ENCODE measurements around the gene PPHLN1.

PPHLN1 gene

DNA sequence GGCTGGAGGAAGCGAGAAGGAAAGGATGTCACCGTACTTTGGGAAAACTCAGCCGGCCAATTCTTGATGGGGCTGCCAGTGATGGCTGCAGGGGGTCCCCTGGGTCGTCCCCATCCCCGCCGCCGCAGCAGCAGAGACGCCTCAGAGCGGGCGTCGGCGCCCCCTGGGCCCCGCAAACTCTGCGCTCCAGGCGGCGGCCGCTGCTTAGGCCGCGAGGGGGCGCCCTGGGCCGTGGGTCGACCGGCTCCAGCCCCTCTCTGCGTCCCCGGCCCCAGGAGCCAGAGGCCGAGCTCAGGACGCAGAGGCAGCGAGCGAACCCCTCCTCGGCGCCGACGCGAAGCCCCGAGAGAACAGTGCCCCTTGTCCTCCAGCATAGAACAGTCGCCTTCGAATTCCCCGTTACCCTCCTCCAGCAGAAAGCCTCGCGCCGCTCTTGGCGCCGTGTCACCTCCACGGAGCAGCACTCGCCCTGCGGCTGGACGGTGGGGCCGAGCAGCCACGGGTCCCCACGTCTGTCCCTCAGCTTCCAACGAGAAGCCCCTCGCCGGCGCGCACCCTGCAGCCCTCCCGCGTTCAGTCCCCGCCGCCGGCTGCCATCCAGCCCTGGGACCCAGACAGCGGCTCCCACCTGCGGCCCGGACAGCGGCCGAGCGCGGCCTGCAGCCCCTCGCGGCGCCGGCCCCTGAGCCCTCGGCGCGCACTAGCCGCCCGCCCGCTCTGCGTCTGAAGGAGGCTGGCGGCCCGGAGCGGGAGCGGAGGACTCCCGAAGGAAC is 157.0 kb downstream of the PPHLN1 start:
- DNase-seq (ENCODE audit: low read depth) = peak; percentile 2

DNA sequence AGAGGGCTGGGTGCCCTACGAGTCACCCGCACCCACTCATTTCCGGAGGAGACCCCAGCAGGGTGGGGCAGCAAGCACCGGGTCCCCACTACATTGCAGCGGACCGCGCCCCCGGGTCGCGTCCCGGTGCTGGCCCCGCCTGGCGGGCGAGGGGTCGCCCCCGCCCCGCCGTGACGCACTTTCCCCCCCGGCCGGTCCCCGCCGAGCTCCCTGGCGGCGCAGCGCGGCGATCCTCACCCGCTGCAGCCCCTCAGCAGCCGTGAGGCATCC is 157.5 kb downstream of the PPHLN1 start:
- no peak for DNase-seq (ENCODE audit: low read depth)

DNA sequence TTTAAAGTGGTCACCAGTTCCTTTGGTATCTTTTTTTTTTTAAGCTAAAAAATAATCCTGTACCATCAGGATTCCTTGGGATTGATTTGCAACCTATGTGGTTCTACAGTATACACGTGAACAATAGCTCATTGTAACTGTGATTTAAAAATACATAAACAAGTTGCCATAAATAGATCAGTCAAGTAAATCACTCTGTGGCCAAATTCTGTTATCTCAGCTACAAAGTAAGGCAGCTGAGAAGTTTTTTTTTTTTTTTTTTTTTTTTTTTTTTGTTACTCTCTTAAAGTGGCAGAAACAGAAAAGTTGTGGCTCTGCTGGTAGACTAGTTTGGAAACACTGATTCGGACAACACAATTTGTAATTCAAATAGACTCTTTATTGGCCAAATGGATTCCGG is 159.0 kb downstream of the PPHLN1 start:
- DNase-seq (ENCODE audit: low read depth) = no peak

- DNase-seq (ENCODE audit: low read depth) = no peak
Measured at GRCh38 chr12:42485823-42486222, 159.9 kb downstream of the PPHLN1 start.

GRCh38 chr12:42486407-42486806 is 160.4 kb downstream of the PPHLN1 start:
- no peak for DNase-seq (ENCODE audit: low read depth)

DNA sequence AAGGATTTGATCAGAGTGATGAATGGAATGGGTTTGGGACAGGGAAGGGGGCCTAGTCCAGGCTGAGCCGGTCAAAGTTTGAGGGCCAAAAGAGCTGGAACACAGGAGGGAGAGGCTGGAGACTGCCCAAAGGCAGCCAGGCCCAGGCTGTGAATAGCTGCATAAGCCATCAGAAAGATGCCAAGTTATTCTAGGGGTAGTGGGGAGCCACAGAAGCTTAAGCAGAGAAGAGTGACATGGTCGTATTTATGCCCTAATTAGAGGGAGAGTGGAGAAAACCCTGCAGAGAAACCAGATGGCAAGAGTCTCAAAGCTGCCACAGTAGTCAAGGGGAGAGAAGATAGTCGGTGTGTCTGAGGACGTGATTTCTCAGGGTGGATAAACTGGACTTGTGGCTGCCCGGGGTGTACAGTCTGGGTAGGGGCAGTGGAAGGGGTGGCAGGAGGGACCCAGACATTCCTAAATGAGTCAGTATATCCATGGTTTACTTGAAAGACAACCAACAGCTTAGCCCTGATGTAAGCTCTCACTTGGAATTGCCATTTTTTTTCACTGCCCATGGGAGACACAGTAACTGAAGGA is 164.4 kb downstream of the PPHLN1 start:
- no peak for DNase-seq (ENCODE audit: low read depth)
